ENCODE results near the gene RBFOX2.
"Not testable (repeated sequence)": the region's sequence is repeated elsewhere in the genome, so short reads cannot be mapped to it uniquely, and the experiment has no call there.

Gene RBFOX2

DNA sequence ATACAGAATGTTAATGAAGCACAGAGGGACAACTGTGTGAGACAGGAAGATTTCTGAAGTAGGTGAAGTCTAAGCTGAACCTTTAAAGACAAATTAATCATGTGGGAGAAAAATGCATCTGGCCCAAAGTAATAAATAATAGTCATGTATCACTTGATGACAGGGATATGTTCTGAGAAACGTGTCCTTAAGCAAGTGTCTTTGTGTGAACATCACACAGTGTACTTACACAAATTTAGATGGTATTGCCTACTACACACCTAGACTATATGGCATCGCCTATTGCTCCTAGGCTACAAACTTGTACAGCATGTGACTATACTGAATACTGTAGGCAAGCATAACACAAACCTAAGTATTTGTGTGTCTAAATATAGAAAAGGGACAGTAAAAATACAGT lies 198.3 kb downstream of the RBFOX2 start:
- no peak for DNase-seq (ENCODE audit: low spot score)

DNA sequence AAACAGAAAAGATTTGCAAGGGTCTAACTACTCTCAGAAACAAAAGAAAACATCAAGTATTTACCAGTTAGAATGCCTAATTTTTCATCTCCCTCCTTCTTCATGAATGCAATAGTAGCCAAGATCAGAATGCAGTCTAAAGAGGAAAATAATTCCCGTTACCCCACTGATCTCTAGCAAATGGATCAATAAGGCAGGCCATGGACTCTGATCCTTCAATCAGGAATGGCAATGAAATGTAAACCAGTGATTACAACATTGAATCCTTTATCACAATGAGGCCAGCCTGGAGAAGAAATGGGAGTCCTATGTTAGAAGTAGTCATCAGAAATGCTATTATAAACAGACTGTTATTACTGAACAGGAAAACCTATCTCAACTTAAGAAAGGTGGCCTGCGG lies 204.4 kb downstream of the RBFOX2 start:
- DNase-seq (ENCODE audit: low spot score), result no peak

DNA sequence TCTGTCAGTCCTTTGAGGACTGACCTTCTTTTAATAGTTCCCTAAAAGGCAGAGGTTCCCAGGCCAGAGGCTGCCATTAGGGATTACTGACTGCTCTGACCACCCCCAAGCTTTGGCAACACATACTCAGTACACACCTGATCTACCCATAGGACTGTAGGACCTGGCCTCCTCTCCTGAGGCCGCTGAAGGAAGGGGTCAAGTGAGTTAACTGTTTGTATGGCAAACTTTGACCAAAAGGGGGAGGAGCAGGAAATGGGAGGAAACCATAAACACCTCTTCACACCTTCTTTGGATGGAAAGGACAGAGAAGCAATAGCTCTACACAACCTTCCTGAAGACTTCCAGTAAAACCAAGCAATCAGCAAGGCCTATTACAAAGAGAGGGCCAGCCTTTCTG lies 207.0 kb downstream of the RBFOX2 start:
- DNase-seq (ENCODE audit: low spot score), result no peak

DNA sequence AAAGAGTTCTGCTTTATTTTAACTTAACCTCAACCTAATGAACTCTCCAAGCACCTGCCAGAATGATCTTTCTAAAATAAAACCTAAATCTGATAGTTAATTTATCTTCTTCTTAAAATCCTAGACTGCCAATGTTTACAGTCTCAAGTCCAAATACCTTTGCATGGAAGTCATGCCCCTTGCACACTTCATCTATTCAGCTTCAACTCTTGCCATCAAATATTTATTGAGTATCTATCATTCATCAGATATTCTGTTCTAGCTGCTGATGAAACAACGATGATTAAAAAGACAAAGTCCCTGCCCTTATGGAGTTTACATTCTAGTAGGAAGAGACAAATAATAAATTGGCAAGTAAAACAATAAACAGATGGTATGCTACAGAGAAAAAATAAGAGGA lies 209.2 kb downstream of the RBFOX2 start:
- DNase-seq (ENCODE audit: low spot score), result no peak

DNA sequence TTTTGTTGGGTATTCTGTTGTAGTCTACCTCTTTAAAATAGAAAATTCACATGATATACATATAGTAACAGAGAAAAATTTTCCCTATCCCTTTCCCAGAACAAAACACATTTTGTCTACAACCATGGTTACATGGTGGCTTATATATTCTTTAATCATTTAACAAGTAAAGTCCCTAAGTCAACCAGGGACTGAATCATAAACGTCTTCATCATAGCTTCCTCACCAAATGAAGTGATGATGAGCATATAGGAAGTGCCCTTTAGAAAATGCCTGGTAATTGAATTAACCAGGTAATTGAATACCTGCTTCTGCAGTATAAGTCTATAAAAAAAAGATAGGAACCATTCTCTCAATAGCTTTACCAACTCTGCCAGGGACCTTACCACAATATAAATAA lies 209.7 kb downstream of the RBFOX2 start:
- DNase-seq (ENCODE audit: low spot score), result no peak

DNA sequence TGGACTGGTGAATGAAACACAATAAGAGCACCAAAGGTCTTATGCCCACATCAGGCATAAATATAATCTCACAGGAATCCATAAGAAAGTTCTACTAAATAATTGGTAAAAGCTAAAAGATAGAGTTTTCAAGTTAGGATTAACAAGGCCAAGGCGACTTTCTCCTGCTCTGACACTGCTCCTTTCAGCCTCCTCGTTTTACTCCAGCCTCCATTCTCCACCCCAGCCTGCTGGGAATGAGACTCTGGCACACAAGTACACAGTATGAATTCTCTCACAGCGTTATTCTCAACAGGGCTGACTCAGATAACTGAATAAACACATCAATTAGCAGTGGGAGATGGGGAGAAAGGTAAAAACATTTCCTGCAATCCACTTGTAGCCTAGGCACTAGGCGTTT lies 216.0 kb downstream of the RBFOX2 start:
- no peak for DNase-seq (ENCODE audit: low spot score)

DNA sequence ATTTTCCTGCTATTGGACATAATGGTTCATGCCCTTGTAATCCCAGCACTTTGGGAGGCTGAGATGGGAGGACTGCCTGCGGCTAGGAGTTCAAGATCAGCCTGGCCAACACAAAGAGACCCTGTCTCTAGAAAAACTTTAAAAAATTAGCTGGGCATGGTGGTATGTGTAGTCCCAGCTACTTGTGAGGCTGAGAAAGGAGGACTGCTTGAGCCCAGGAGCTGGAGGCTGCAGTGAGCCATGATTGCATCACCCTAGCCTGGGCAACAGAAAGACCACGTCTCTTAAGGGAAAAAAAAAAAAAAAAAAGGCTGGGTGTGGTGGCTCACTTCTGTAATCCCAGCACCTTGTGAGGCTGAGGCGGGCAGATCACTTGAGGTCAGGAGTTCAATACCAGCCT lies 217.0 kb downstream of the RBFOX2 start:
- DNase-seq (ENCODE audit: low spot score), result no peak

DNA sequence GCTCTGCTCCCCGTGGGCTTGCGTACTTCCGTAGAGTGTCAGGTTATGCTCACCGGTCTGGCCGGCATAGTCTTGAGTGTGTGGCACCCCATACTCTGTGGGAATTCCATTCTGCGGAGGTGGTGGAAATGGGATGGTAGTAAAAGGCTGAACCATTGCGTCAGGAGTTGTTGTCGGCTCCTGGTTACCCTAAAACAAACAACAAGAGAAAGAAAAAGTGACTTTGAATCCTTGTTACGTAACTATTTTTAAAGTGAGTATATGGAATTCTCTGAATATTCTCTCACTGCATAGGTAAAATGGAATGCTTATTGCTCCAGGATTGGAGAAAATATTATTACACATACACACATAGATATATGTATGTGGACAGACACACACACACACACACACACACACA lies 218.8 kb downstream of the RBFOX2 start:
- DNase-seq (ENCODE audit: low spot score), result no peak

DNA sequence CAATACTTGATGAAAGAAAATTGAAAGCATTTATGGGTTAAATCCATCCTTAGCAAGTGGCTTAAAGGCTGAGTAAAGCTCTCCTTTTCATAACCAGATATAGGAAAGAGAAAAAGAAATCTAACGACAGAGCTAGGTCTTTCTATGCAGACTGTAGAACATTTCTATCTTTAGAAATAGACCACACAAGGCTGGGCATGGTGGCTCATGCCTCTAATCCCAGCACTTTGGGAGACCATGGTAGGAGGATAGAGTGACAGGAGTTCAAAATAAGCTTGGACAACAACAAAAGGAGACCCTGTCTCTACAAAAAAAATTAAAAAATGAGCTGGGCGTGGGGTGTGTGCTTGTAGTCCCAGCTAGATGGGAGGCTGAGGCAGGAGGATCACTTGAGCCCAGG lies 220.2 kb downstream of the RBFOX2 start:
- DNase-seq (ENCODE audit: low spot score), result no peak

DNA sequence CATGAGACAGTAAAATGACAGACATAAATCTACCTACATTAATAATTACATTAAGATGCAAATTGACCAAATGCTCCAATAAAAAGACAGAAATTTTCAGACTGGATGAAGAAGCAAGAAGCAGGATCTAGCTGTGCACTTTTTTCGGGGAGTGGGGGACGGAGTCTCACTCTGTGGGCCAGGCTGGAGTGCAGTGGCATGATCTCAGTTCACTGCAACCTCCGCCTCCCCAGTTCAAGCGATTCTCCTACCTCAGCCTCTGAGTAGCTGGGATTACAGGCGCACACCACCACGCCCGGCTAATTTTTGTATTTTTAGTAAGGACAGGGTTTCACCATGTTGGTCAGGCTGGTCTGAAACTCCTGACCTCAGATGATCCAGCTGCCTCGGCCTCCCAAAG lies 222.0 kb downstream of the RBFOX2 start:
- not testable (repeated sequence) for DNase-seq (ENCODE audit: low spot score)

DNA sequence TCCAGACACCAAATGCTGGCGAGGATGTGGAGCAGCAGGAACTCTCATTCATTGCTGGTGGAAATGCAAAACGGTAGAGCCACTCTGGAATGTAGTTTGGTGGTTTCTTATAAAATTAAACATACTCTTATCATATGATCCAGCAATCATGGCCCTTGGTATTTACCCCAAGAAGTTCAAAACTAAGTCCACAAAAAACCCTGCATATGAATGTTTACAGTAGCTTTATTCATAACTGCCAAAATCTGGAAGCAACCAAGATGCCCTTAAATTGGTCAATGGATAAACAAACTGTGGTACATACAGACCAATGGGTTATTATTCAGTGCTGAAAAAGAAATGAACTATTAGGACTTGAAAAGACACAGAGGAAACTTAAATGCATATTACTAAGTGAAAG lies 223.2 kb downstream of the RBFOX2 start:
- no peak for DNase-seq (ENCODE audit: low spot score)

DNA sequence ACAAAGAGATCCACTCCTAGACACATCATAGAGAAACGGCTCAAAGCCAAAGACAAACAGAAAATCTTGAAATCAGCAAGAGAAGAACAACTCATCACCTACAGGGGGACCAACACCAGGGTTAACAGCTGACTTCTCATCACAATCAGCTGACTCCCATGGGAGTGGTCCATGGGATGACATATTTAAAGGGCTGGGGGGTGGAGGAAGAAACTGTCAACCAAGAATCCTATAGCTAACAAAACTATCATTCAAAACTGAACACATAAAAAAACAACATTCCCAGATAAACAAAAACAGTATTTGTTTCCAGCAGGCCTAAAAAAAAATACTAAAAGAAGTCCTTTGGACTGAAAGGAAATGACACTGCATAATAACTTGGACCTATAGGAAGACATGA lies 224.2 kb downstream of the RBFOX2 start:
- no peak for DNase-seq (ENCODE audit: low spot score)

DNA sequence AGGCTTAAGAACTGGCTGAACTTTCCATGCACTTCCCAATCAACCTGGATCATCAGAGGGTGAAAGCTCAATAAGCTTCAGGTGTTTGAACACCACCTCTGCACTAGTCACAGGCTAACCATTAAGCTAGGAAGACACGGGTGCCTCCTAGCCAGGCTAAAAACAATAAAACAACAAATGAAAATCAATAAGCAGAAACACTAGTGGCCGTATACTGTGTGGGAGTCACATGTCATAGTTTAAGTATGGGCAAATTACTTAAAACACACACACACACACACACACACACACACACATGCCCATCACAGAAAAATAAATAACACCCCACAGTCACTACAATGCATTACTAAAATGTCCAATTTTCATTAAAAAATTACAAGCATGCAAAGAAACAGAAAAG lies 225.7 kb downstream of the RBFOX2 start:
- DNase-seq (ENCODE audit: low spot score), result no peak

DNA sequence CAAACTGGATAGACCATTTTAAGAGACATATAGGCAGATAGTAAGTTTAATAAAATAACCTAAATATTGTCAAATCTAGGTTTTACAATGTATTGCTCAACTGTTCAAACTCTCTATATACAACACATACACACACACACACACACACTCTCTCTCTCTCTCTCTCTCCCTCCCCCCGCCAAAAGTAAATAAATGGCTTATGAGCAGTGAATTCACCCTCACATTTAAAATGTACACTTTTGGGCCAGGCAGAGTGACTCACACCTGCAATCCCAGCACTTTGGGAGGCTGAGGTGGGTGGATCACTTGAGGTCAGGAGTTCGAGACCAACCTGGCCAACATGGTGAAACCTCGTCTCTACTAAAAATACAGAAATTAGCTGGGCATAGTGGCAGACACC lies 227.3 kb downstream of the RBFOX2 start:
- not testable (repeated sequence) for DNase-seq (ENCODE audit: low spot score)

DNA sequence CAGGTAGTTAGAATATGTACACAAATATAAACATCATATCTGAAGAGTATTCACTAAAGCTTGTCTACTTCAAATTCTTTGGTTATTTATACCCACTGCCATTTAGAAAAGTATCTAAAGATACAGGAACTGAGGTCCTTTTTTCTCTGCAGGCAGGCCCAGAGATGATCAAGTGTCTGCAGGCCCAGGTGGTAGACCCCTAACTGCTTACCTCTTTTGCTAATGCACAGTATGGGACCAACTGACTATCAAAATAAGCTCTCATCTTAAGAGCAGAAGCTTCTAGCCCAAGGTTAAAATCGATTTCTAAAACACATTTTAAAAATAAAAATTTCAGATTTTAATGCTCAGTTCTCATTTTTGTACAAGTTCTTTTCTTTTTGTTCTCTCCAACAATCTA lies 229.5 kb downstream of the RBFOX2 start:
- DNase-seq (ENCODE audit: low spot score), result no peak

DNA sequence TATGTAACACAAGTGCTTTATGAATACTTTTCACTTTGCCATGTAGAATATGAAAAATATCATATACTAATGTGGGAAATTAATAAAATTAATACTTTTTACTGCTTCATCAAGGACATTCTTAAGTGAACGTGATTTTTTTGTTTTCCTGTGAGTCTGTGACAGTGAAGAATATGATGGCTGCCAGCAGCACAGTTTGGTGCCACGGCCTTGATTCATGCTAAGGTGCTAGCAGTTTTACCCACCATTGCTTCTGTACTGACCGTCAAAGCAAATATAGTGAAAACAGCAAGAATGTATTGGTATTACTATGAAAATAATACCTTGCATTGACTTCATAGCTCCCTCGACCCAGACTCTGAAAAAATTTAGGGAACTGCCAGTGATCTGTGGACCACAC lies 231.2 kb downstream of the RBFOX2 start:
- DNase-seq (ENCODE audit: low spot score), result no peak

DNA sequence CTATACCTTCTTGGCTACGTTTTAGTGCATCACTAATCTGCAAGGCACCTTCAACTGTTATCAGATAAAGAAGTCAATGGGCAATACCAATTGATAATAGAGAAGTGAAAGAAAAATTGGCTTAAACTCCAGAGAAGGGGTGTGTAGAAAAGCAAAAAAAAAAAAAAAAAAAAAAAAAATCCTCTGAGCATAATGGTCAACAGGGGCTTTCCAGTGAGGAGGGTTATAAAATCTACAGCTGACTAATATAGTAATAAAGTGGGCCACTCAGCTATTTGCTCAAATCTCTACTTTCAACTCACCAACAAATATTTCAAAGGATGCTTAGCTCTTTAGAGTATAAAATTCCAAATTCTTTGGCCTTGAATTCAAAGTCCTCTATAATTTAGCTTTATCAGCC lies 233.1 kb downstream of the RBFOX2 start:
- no peak for DNase-seq (ENCODE audit: low spot score)

DNA sequence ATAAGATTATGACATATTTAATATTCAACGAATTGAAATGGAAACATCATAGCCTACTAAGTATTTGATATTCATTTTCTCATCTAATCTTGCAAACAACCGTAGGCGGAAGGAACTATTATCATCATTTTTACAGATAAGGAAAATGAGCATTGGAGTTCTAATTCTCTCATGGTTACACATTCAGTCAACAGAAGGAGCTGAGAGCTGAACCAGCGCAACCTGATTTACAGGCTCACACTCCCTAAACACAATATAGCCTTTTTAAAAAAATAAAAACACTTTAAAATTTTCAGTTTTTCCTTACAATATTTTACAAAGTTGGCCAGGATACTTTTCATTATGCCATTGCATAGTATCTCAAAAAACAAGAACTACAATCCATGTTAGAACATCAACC lies 236.1 kb downstream of the RBFOX2 start:
- DNase-seq (ENCODE audit: low spot score), result no peak

DNA sequence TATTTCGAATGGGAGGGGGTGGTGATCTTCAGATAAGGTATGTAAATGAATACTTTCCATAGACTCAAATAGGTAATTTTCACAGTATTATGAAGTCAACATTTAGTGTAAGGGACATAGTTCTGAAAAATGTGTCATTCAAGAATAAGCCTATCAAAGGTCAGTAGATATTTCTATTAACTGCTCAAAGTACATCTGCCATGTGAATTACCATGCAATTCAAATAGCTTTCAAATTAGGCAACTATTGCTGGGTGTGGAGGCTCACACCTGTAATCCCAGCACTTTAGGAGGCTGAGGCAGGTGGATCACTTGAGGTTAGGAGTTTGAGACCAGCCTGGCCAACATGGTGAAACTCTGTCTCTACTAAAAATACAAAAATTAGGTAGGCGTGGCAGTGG lies 236.8 kb downstream of the RBFOX2 start:
- not testable (repeated sequence) for DNase-seq (ENCODE audit: low spot score)

DNA sequence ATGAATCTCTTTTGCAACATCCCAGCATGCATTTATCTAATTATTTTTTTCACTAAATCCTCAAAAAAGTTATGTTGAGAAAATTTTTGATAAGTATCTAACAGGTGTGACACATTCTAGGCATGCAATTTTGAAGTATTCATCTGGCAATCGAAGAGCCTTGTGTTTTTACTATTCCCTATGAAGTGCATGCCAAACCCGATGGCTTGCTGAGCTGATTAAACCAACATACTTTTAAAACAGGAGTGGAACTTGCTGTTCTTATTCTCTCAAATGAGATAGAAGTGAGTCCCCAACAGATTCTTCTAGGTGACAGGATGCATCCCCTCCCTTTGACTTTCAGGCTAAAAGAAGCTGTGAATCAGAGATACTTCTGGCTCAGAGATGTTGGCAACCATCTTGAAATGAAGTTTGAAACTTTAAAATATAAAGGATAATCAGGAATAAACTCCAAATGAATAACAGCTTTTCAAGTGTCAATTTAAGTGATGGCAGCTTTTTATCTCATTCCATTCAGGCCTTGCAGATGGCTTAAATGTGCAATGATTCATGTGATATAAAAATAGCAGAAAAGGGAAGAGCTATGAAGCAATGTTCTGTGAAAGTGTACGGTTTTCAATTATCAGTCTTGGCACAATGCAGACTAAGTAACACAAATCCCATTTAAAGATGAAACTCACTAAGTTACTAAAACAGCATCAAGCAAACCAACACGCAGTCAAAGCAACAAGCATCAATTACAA lies 243.3 kb downstream of the RBFOX2 start:
- DNase-seq (ENCODE audit: low spot score), result no peak

DNA sequence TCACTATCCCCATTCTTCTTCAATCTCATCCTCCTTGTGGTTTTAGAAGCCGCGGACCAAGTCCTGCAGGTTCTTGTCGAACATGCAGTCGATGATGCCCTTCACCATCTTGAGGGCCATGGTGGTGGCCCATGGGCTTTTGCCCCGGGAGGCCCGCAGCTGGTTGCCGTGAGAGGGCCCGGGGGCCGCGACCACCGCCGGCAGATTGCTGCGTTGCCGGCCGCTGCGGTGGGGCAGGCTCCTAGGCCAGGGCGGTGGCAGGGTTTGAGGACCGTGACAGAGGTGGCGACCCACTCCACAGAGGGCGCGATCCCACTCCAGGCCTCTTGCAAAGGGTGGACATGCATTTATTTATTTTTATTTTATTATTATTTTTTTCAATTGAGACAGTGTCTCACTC lies 244.0 kb downstream of the RBFOX2 start:
- no peak for DNase-seq (ENCODE audit: low spot score)

DNA sequence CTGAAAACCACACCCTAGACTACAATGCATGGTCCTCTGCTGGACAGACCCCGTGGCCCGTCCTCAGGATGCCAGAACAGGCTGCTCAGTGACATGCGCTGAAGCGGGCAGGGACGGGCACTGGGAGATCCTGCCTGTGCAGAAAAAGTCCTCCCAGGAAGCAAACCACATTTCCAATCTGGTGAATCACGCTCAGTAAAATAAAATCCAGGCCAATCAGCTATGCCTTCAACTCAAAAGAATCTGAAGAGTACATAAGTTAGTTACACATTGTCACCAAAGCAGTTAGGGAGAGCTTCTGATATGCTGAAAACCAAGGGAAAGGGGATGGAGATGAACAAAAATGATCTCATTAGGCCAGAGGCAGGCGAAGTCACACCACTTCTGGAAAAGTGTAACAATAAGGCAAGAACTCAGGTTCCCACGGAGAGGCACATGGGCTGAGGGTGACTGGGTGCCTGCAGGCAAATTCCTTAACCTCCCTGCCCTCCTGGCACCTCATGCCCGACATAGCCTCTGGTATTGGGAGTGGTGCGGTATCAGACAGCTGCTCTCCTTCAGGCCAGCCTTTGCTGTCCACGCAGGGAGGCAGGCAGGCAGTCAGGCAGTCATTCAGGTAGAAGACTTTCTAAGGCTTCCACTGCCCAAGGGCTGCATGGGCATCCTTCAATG lies 244.5 kb downstream of the RBFOX2 start:
- DNase-seq (ENCODE audit: low spot score), result no peak

DNA sequence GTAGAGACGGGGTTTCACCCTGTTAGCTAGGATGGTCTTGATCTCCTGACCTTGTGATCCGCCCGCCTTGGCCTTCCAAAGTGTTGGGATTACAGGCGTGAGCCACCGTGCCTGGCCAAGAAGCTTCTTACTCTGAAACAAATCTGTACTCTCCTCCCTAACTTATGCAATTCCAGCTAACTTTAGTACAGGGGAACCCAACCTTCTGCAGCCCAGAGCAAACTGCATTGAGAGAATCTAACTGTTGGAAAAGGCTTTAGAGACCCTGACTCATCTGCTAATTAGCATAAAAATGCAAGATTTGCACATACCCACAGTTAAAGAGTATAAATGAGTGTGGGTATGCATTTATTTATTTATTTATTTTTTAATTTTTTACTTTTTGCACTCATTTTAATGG lies 246.1 kb downstream of the RBFOX2 start:
- DNase-seq (ENCODE audit: low spot score), result no peak

DNA sequence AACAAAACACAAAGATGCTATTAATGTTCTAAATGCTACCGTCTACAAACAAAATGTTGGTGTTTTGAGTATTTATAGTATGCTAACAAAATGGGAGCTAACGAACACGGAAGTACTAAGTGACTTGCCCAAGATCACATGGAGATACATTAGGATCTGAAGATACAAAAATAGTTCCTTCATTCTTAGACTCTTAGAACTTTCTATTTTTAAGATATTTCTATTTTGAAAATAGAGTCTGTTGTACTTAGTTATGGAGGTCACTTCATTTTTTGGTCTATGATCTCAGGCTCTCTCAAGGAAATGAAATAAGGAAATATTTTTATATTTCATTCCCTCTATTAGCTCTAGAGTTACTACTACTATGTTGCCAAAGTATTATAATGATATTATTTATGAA lies 246.7 kb downstream of the RBFOX2 start:
- DNase-seq (ENCODE audit: low spot score), result no peak
